Femur (tissue), 1 donor: Measurements from ENCODE around the gene EVA1C.
"Not testable (repeated sequence)": the region's sequence is repeated elsewhere in the genome, so short reads cannot be mapped to it uniquely, and the experiment has no call there.

Experiments
- DNase-seq: peaks from one replicate; pipeline ENCODE4 v3.0.0-alpha.2; 2017

Gene EVA1C

GRCh38 chr21:32425628-32426027, 13.1 kb downstream of the EVA1C start:
- no peak for DNase-seq

- DNase-seq = no peak
These were observed 13.6 kb downstream of the EVA1C start for GRCh38 chr21:32426066-32426465.

- no peak for DNase-seq
These were observed 14.1 kb downstream of the EVA1C start for GRCh38 chr21:32426592-32427051.

GRCh38 chr21:32427958-32428623, 15.6 kb downstream of the EVA1C start:
- DNase-seq = no peak

DNA sequence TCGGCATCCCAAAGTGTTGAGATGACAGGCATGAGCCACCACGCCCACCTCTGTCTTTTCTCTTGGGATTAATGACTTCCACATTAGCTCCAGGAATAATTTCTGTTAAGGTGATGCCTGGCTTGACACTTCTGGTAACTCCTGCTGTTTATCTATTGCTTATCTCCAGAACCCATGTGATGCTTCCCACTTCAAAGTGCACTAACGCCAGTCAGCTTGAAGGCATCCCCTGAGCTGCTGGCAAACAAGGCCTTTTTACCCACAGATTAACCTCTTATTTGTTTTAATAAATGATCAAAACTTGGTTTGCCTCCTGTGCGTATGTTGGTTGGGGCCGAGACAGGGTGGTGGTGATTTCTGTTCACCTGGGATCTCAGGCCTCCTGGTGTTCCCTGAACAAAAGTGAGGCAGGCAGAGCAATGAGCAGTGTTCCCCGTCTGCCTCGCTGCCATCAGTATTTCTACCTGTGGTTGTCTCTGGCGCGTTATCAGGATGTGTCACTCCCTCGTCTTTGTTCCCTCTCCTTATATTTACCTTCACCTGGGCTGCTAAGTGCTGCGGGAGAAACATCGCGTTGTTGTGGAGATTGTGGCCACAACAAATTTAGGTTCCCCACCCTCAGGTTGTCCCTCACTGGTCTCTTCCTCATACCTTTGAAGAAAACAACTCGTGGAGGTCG, 20.6 kb downstream of the EVA1C start:
- not testable (repeated sequence) for DNase-seq

DNA sequence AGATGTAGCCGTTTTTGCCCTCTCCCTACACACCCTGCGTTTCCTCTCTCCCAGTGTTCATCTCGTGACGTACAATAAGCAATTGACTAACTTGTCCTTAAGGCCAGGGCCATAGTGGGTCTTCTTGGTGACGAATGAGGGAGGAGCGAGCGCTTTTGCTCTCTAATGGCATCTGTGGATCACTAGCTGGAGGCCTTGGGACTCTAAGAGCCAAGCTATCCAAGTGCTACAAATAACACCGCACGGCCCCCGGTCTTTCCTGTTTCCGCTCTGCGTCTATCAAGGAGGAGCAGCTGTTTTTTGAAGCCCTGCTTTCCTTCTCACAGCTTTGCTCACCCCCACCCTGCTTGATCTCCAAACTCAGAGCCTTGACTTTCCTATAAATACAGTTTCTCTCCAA, 25.2 kb downstream of the EVA1C start:
- DNase-seq = no peak

DNA sequence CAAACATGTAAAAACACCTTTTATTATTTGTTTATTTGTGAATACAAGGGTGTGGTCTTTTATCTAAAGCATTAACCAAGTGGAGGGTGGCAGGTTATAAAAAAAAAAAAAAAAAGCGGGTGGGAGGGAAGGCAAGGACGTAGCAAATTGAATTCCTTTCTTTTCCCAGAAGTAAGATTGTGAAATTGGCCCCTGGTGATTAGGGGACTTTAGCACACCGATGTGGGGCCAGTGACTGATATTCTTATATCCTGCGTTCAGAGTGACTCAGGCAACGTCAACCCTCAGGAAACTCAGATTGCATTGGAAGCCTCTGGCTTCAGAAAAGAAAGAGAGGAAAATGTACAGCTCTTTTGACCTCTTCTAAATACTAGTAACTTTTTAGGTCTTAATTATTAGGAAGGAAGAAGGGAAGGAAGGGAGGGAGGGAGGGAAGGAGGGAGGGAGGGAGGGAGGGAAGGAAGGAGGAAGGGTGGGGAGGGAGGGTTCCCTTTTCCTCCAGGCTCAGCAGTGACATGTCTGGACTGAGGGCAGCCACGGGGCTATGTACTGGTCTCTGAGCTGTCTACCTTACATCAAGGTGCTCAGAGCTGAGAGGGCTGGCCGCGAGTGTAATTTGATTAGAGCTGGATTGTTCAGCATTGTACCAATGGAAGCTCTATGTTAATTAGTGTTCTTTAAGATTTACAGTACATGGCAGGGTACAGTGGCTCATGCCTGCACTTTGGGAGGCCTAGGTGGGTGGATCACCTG, 30.2 kb downstream of the EVA1C start:
- no peak for DNase-seq

DNA sequence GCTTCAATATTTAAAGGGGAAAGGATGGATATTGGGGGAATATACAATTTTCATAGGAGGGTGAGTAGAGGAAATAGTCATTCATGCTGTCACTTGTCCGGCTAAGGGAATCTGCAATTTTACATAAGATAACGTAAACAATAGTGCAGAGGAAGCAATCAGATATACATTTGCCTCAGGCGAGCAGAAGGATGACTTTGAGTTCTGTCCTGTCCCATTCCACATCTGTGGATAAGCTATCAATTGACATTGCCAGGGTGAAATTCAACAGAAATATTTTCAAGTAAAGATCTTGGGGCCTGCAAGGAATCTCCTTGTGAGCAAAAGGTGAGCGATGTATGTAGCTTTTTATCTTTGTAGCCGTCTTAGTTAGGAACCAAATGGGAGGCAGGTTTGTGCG, 32.6 kb downstream of the EVA1C start:
- no peak for DNase-seq

DNA sequence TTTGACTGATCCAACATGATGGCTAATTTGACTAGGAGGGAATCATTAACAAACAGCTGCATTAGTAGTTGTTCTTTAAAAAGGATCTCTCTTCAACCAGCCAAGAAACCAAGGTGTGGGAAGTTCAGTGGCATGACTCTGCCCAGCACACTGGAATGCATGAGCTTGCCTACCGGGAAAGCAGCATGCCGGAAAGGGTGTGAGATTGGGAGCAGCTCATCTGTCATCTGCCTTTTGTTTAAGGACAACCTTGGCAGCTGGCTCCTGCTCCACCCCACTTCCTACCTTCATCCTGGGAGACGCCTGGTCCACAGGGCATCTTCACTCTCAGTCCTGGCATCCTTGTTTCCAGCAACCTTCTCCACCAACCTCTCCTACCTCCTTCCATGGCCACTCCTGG, 33.9 kb downstream of the EVA1C start:
- DNase-seq = not testable (repeated sequence)

DNA sequence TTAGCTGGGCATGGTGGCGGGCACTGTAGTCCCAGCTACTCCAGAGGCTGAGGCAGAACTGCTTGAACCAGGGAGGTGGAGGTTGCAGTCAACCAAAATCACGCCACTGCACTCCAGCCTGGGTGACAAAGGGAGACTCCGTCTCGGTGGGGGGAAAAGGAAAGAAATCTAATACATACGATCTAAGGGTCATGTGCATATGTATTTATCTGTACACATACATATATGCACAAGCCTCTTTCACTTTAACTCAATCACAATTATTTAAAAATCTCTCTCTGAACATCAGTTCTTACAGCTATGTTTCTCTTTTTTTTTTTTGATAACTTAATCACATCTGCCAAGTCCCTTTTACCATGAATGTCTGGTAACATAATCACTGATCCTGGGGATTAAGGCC, 34.7 kb downstream of the EVA1C start:
- no peak for DNase-seq

DNA sequence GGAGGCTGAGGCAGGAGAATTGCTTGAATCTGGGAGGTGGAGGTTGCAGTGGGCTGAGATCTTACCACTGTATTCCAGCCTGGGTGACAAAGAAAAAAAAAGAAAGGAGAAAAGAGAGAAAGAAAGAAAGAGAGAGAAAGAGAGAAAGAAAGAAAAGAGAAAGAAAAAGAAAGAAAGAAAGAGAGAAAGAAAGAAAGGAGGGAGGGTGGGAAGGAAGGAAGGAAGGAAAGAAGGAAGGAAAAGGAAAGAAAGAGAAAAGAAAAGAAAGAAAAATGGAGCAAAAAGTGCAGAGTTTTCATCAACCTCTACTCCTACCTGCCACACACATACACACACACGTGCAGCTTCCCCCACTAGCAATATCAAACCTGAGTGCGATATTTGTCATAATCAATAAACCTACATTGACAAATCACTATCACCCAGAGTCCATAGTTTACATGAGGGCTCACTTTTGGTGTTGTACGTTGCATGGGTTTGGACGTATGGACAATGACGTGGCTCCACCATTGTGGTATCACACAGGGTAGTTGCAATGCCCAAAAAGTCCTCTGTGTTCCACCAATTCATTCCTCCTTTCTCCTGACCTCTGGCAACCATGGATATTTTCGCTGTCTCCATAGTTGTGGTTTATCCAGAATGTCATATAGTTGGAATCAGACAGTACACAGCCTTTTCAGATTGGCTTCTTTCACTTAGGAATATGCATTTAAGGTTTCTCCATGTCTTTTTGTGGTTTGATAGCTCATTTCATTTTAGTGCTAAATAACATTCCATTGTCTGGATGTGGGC, 36.5 kb downstream of the EVA1C start:
- no peak for DNase-seq

- DNase-seq = peak; percentile 53
These were observed 38.6 kb downstream of the EVA1C start for GRCh38 chr21:32450881-32451701.

- not testable (repeated sequence) for DNase-seq
These were observed 39.7 kb downstream of the EVA1C start for GRCh38 chr21:32452191-32452590.

DNA sequence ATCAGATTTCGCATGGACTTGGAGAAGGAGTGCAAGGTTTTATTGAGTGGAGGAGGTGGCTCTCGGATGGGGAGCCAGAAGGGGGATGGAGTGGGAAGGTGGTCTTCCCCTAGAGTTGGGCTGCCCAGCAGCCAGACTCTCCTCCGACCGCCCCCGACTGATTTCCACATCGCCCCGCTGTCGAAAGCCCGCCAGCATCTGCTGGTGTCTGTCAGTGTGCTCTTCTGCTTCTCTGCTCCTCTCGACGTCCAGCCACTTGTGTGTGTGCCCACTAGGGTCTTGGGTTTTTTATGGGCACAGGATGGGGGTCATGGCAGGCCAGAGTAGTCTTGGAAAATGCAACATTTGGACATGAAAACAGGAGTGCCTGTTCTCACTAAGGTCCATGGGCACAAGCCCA, 40.1 kb downstream of the EVA1C start:
- no peak for DNase-seq

DNA sequence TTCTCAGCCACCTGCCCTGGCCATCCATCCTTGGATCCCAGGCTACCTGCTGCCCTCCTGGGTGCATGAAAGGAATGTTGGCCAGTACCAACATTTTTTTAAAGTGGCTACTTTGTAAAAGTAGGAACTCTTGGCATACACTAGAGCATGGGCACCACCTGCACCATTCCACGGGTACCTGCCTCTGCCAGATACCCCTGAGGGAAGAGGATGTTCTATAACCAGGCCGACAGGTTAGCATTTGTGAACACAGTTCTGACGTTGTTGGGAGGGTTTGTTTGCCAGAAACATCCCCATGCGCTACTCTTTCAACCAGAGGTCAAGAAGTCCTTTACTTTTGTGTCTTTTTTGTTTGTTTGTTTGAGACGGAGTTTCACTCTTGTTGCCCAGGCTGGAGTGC, 43.0 kb downstream of the EVA1C start:
- DNase-seq = no peak

DNA sequence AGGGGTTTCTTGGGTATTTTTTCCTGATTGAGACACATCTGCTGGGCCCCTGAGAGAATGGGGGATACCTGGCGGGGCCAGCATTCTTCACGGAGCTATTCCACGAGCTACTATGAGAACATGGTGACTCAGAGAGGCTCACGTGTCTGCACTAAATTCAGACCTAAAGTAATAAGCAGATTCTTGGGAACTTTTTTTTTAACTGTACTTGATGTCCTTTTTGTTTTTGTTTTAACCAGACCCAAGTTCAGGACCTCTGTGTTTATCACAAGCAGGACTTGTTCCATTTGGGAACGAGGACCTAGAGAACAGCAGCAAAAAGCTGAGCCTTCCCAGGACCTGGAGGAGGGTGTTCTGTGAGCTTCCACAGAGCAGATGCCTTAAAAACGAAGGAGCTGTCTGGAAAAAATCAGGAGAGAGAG, 44.0 kb downstream of the EVA1C start:
- no peak for DNase-seq

- DNase-seq = no peak
These were observed 44.9 kb downstream of the EVA1C start for GRCh38 chr21:32457360-32457840.

- DNase-seq = no peak
These were observed 45.5 kb downstream of the EVA1C start for GRCh38 chr21:32457962-32458361.

- DNase-seq = no peak
These were observed 47.5 kb downstream of the EVA1C start for GRCh38 chr21:32459972-32460371.

GRCh38 chr21:32461503-32461902, 49.0 kb downstream of the EVA1C start:
- DNase-seq = no peak

- DNase-seq = not testable (repeated sequence)
These were observed 50.1 kb downstream of the EVA1C start for GRCh38 chr21:32462564-32462963.

DNA sequence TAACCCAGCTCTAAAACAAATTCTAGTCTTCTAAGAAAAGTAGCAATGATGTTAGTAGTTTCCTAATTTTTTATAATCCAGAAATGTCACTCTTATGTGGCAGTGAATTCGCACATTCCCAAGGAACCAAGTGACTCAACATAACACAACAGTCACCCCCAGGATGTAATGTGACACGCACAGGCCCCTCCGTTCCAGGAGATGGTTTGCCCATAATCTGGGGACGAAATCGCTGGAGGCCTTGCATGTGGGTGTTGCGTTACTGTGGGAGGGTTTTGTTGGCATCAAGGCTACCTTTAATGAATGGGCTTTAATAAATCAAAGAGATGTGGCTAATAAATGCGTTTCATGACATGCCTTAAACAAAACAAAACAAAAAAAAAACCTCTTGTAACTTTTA, 50.9 kb downstream of the EVA1C start:
- DNase-seq = no peak
